IPS-NIHi11 (cell line): ENCODE data around the gene PCDHA6.
A peak's percentile ranks its signal among the peaks of the same experiment; 100 is the strongest.
"Not testable (repeated sequence)": the region's sequence is repeated elsewhere in the genome, so short reads cannot be mapped to it uniquely, and the experiment has no call there.

ENCODE experiments used
- DNase-seq: peaks from one replicate; pipeline ENCODE4 v3.0.0; 2012; ENCODE audit warnings: mixed read lengths, low spot score

PCDHA6 gene

DNA sequence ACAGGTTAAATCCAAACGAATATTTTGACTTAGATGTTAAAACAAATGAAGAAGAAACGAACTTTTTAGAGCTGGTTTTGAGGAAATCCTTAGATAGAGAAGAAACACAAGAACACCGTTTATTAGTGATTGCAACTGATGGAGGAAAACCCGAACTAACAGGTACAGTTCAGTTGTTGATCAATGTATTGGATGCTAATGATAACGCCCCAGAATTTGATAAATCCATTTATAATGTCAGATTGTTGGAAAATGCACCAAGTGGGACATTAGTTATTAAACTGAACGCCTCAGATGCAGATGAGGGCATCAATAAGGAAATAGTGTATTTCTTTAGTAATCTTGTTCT is 5.5 kb upstream of the PCDHA6 start:
- no peak for DNase-seq

DNA sequence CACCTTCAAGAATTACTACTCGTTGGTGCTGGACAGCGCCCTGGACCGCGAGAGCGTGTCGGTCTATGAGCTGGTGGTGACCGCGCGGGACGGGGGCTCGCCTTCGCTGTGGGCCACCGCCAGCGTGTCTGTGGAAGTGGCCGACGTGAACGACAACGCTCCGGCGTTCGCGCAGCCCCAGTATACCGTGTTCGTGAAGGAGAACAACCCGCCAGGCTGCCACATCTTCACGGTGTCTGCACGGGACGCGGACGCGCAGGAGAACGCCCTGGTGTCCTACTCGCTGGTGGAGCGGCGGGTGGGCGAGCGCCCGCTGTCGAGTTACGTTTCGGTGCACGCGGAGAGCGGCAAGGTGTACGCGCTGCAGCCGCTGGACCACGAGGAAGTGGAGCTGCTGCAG is 4.8 kb upstream of the PCDHA6 start:
- not testable (repeated sequence) for DNase-seq

DNA sequence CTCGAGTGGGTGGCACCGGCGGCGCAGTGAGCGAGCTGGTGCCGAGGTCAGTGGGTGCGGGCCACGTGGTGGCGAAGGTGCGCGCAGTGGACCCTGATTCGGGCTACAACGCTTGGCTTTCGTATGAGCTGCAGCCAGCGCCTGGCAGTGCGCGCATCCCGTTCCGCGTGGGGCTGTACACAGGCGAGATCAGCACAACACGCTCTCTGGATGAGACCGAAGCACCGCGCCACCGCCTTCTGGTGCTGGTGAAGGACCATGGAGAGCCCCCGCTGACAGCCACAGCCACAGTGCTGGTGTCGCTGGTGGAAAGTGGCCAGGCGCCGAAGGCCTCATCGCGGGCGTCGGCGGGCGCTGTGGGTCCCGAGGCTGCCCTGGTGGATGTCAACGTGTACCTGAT is 4.3 kb upstream of the PCDHA6 start:
- DNase-seq, result no peak

DNA sequence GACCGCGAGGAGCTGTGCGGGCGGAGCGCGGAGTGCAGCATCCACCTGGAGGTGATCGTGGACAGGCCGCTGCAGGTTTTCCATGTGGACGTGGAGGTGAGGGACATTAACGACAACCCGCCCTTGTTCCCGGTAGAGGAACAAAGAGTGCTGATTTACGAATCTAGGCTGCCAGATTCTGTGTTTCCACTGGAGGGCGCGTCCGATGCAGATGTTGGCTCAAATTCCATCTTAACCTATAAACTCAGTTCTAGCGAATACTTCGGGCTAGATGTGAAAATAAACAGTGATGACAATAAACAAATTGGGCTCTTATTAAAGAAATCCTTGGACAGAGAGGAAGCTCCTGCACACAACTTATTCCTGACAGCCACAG is 590 bp downstream of the PCDHA6 start:
- DNase-seq, result no peak

DNA sequence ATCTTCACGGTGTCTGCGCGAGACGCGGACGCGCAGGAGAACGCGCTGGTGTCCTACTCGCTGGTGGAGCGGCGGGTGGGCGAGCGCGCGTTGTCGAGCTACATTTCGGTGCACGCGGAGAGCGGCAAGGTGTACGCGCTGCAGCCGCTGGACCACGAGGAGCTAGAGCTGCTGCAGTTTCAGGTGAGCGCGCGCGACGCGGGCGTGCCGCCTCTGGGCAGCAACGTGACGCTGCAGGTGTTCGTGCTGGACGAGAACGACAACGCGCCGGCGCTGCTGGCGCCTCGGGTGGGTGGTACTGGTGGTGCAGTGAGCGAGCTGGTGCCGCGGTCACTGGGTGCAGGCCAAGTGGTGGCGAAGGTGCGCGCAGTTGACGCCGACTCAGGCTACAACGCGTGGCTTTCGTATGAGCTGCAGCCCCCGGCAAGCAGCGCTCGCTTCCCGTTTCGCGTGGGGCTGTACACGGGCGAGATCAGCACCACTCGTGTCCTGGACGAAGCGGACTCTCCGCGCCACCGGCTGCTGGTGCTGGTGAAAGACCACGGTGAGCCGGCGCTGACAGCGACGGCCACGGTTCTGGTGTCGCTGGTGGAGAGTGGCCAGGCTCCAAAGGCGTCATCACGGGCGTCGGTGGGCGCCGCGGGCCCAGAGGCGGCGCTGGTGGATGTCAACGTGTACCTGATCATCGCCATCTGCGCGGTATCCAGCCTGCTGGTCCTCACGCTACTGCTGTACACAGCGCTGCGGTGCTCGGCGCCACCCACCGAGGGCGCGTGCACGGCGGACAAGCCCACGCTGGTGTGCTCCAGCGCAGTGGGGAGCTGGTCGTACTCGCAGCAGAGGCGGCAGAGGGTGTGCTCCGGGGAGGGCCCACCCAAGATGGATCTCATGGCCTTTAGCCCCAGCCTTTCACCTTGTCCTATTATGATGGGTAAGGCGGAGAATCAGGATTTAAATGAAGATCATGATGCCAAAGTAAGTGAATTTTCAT is 2.0 kb downstream of the PCDHA6 start:
- DNase-seq, result not testable (repeated sequence)

DNA sequence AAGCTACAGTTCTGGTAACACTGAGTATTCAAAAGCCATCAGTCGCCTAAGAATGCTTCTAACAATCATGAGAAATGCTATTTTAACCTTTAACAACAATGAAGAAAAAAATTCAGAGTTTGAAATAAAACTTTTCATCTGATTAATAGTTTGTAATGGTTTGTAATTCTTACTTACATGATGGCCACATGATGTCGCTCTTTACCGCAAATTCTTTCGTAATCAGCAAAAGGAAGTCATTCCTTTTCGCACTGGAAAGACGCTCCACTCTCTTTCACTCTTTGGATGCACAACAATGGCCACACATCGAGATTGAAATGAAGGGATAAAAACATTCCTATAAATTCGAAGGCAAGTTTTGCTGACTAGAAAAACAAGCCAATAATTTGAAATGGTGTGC is 6.2 kb downstream of the PCDHA6 start, which contains the start of gene PCDHA7:
Gene PCDHA7, plus strand, starts transcription at position 277 of the 400 bp plus-strand sequence. Its CDS starts 115 bp downstream, at position 392.
- DNase-seq, result no peak

DNA sequence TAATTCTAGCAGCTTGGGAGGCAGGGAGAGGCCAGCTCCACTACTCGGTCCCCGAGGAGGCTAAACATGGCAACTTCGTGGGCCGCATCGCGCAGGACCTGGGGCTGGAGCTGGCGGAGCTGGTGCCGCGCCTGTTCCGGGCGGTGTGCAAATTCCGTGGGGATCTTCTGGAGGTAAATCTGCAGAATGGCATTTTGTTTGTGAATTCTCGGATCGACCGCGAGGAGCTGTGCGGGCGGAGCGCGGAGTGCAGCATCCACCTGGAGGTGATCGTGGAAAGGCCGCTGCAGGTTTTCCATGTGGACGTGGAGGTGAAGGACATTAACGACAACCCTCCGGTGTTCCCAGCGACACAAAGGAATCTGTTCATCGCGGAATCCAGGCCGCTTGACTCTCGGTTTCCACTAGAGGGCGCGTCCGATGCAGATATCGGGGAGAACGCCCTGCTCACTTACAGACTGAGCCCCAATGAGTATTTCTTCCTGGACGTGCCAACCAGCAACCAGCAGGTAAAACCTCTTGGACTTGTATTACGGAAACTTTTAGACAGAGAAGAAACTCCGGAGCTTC is 6.8 kb downstream of the PCDHA6 start:
- DNase-seq, result not testable (repeated sequence)

DNA sequence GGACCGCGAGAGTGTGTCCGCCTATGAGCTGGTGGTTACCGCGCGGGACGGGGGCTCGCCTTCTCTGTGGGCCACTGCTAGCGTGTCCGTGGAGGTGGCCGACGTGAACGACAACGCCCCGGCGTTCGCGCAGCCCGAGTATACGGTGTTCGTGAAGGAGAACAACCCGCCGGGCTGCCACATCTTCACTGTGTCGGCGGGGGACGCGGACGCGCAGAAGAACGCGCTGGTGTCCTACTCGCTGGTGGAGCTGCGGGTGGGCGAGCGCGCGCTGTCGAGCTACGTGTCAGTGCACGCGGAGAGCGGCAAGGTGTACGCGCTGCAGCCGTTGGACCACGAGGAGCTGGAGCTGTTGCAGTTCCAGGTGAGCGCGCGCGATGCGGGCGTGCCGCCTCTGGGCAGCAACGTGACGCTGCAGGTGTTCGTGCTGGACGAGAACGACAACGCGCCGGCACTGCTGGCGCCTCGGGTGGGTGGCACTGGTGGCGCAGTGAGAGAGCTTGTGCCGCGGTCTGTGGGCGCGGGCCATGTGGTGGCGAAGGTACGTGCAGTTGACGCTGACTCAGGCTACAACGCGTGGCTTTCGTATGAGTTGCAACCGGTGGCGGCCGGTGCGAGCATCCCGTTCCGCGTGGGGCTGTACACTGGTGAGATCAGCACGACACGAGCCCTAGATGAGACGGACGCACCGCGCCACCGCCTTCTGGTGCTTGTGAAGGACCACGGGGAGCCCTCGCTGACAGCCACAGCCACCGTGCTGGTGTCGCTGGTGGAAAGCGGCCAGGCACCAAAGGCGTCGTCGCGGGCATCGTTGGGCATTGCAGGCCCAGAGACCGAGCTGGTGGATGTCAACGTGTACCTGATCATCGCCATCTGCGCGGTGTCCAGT is 8.1 kb downstream of the PCDHA6 start:
- no peak for DNase-seq

DNA sequence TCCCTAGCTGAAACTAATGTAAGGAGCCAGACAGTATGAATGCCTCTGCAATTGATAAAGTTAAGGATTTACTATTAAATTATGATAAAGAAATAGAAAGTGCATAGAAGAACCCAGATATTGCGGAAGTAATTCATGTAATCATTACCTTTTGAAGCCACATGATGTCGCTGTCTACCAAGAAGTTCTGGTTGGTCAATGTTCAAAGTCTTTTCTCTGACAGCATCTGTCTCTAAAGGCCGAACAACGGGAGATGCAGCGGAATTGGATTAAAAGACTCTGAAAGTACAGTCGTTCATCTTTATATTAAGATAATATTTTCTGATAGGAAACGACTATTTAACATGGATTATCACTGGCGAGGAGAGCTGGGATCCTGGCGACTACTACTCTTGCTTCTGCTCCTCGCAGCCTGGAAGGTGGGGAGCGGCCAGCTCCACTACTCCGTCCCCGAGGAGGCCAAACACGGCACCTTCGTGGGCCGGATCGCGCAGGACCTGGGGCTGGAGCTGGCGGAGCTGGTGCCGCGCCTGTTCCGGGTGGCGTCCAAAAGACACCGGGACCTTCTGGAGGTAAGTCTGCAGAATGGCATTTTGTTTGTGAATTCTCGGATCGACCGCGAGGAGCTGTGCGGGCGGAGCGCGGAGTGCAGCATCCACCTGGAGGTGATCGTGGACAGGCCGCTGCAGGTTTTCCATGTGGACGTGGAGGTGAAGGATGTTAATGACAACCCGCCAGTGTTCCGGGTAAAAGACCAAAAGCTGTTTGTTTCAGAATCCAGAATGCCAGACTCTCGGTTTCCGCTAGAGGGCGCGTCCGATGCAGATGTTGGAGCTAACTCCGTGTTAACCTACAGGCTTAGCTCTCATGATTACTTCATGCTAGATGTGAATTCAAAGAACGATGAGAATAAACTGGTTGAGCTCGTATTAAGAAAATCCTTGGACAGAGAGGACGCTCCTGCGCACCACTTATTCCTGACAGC is 13.5 kb downstream of the PCDHA6 start, which contains the start of gene PCDHA8:
Gene PCDHA8, plus strand, starts transcription at position 210 of the 985 bp plus-strand sequence. Its CDS starts 135 bp downstream, at position 345.
- DNase-seq, result peak; percentile 42

DNA sequence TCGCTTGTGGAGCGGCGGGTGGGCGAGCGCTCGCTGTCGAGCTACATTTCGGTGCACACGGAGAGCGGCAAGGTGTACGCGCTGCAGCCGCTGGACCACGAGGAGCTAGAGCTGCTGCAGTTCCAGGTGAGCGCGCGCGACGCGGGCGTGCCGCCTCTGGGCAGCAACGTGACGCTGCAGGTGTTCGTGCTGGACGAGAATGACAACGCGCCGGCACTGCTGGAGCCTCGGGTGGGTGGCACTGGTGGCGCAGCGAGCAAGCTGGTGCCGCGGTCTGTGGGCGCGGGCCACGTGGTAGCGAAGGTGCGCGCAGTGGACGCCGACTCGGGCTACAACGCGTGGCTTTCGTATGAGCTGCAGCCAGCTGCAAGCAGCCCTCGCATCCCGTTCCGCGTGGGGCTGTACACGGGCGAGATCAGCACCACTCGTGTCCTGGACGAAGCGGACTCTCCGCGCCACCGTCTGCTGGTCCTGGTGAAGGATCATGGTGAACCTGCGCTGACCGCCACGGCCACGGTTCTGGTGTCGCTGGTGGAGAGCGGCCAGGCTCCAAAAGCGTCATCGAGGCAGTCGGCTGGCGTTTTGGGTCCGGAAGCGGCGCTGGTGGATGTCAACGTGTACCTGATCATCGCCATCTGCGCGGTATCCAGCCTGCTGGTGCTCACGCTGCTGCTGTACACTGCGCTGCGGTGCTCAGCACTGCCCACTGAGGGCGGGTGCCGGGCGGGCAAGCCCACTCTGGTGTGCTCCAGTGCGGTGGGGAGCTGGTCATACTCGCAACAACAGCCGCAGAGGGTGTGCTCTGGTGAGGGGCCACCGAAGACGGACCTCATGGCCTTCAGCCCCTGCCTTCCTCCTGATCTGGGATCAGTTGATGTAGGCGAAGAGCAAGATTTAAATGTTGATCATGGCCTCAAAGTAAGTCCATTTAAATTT is 15.3 kb downstream of the PCDHA6 start:
- no peak for DNase-seq

DNA sequence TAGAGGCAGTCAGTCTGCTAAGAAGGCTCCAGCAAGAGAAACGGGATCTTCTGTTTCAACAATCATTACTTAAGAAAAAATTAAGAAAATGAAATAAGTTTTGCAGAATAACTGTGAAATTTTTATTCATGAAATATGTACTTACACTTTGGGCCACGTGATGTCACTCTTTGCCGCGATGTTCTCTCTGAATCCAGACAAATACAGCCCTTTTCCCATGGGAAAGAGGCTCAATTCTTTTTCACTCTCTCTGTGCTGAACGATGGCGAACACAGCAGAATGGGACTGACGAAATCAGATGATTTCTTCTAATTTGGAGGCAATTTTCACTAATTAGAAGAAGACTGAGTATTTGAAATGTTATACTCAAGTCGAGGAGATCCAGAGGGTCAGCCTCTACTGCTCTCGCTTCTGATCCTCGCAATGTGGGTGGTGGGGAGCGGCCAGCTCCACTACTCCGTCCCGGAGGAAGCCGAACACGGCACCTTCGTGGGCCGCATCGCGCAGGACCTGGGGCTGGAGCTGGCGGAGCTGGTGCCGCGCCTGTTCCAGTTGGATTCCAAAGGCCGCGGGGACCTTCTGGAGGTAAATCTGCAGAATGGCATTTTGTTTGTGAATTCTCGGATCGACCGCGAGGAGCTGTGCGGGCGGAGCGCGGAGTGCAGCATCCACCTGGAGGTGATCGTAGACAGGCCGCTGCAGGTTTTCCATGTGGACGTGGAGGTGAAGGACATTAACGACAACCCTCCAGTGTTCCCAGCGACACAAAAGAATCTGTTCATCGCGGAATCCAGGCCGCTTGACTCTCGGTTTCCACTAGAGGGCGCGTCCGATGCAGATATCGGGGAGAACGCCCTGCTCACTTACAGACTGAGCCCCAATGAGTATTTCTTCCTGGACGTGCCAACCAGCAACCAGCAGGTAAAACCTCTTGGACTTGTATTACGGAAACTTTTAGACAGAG is 20.7 kb downstream of the PCDHA6 start, which contains the start of gene PCDHA9:
Gene PCDHA9, plus strand, starts transcription at position 244 of the 964 bp plus-strand sequence. Its CDS starts 114 bp downstream, at position 358.
- not testable (repeated sequence) for DNase-seq

DNA sequence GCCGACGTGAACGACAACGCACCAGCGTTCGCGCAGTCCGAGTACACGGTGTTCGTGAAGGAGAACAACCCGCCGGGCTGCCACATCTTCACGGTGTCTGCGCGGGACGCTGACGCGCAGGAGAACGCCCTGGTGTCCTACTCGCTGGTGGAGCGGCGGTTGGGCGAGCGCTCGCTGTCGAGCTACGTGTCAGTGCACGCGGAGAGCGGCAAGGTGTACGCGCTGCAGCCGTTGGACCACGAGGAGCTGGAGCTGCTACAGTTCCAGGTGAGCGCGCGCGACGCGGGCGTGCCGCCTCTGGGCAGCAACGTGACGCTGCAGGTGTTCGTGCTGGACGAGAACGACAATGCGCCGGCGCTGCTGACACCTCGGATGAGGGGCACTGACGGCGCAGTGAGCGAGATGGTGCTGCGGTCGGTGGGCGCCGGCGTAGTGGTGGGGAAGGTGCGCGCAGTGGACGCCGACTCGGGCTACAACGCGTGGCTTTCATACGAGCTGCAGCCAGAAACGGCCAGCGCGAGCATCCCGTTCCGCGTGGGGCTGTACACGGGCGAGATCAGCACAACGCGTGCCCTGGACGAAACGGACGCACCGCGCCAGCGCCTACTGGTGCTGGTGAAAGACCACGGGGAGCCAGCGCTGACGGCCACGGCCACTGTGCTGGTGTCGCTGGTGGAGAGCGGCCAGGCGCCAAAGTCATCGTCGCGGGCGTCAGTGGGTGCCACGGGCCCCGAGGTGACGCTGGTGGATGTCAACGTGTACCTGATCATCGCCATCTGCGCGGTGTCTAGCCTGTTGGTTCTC is 22.3 kb downstream of the PCDHA6 start:
- DNase-seq, result not testable (repeated sequence)

DNA sequence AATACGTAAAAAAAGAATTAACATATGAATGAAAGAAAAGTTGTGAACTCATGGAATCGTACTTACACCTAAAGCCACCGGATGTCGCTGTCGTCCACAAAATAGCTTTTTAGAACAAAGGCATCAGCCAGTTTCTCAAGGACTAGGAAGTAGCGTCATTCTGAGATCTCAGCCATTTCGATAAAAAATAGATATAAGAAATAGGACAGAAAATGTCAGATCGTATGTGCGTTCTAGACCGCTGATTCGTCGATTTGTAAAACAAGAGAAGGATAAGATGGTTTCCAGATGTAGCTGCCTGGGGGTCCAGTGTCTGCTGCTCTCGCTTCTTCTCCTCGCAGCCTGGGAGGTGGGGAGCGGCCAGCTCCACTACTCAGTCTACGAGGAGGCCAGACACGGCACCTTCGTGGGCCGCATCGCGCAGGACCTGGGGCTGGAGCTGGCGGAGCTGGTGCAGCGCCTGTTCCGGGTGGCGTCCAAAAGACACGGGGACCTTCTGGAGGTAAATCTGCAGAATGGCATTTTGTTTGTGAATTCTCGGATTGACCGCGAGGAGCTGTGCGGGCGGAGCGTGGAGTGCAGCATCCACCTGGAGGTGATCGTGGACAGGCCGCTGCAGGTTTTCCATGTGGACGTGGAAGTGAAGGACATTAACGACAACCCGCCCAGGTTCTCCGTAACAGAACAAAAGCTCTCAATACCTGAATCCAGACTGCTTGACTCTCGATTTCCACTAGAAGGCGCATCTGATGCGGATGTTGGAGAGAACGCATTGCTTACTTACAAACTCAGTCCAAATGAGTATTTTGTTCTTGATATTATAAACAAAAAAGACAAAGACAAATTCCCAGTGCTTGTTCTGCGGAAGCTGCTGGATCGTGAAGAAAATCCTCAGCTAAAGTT is 28.3 kb downstream of the PCDHA6 start, which contains the start of gene PCDHA10:
Gene PCDHA10, plus strand, starts transcription at position 126 of the 903 bp plus-strand sequence. Its CDS starts 152 bp downstream, at position 278.
- peak; percentile 55 for DNase-seq

DNA sequence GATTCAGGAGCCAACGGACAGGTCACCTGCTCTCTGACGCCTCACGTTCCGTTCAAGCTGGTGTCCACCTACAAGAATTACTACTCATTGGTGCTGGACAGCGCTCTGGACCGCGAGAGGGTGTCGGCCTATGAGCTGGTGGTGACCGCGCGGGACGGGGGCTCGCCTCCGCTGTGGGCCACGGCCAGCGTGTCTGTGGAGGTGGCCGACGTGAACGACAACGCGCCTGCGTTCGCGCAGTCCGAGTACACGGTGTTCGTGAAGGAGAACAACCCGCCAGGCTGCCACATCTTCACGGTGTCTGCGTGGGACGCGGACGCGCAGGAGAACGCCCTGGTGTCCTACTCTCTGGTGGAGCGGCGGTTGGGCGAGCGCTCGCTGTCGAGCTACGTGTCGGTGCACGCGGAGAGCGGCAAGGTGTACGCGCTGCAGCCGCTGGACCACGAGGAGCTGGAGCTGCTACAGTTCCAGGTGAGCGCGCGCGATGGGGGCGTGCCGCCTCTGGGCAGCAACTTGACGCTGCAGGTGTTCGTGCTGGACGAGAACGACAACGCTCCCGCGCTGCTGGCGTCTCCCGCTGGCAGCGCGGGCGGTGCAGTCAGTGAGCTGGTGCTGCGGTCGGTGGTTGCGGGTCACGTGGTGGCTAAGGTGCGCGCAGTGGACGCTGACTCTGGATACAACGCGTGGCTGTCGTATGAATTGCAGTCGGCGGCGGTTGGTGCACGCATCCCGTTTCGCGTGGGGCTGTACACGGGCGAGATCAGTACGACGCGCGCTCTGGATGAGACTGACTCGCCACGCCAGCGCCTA is 29.6 kb downstream of the PCDHA6 start:
- DNase-seq, result no peak

DNA sequence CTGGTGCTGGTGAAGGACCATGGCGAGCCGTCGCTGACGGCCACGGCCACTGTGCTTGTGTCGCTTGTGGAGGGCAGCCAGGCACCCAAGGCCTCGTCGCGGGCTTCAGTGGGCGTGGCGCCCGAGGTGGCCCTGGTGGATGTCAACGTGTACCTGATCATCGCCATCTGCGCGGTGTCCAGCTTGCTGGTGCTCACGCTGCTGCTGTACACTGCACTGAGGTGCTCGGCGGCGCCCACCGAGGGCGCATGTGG is 30.2 kb downstream of the PCDHA6 start:
- no peak for DNase-seq
